Measurements from ENCODE around the gene C2.
"Not testable (repeated sequence)": the region's sequence is repeated elsewhere in the genome, so short reads cannot be mapped to it uniquely, and the experiment has no call there.

Gene C2

DNA sequence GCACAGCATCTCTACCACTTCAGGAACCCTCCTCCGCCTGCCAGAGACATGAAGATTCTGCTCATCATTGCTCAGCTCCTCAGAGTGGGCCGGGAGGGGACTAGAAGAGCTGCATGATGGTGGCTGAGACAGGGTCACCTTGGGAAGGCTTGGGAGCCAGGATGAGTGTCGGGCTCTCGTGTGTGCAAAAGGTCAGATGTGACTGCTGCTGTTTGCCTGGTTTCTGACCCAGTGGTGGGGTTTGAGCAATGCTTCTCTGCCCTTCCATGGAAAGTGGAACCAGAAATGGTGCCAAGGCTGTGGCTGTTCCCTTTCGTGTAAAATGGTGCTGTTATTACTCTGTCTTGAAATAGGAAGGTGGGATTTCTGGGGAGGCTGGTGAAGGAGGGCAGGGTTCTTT, 53.5 kb downstream of the C2 start:
- not testable (repeated sequence) for DNase-seq

DNA sequence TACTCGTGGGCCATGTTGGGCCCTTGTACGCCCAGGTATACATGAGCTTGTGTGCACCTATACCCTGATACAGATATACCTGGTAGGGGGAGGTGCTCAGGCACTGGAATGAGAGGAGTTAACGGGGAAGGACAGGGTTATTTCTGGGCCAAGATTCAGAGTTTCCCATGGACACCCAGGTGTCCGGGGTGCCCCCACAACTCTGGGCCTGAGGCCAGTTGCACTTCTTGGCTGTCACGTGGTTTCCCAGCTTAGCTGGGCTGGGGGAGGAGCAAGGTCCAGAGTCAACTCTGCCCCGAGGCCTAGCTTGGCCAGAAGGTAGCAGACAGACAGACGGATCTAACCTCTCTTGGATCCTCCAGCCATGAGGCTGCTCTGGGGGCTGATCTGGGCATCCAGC, 54.2 kb downstream of the C2 start, which contains the start of gene C4A:
Gene C4A, plus strand, starts transcription at position 314 of the 400 bp plus-strand sequence. Its CDS starts 51 bp downstream, at position 365.
- not testable (repeated sequence) for DNase-seq

DNA sequence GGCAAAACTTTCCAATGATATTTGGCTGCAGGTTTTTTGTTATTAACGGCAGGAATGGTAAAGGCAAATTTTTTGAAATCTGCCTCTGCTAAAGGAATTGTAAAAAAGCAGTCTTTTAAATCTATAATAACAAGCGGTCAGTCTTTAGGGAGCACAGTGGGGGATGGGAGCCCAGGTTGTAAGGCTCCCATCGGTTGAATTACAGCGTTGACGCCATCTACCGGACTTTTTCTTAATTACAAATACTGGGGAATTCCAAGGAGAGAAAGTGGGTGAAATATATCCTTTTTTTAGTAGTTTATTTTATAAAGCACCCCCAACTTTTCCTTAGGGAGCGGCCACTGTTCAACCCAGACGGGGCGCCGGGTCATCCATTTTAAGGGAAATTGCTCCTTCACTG, 61.8 kb downstream of the C2 start:
- not testable (repeated sequence) for DNase-seq

DNA sequence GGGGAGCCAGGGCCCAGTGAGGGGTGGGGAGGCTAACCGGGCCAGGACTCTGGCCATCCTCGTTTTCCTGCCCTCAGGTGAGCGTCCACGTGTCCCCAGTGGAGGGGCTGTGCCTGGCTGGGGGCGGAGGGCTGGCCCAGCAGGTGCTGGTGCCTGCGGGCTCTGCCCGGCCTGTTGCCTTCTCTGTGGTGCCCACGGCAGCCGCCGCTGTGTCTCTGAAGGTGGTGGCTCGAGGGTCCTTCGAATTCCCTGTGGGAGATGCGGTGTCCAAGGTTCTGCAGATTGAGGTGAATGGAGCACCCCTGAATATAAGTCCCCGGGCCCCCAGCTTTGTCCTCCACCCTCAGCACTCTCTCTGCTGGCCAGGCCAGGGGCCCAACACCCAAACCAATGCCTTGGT, 66.9 kb downstream of the C2 start:
- DNase-seq: not testable (repeated sequence)

All from NCI-H2029 (cell line).